Measurements from ENCODE around the gene LRRC43.

LRRC43 gene

GRCh38 chr12:122228092-122228491, 45.2 kb downstream of the LRRC43 start:
- DNase-seq = no peak

GRCh38 chr12:122230798-122231197, 47.9 kb downstream of the LRRC43 start:
- DNase-seq = no peak

- DNase-seq = no peak
These were observed 49.8 kb downstream of the LRRC43 start for GRCh38 chr12:122232691-122233090.

GRCh38 chr12:122235741-122236140, 52.8 kb downstream of the LRRC43 start:
- DNase-seq = no peak

- no peak for DNase-seq
These were observed 55.9 kb downstream of the LRRC43 start for GRCh38 chr12:122238861-122239260.

- no peak for DNase-seq
These were observed 61.0 kb downstream of the LRRC43 start for GRCh38 chr12:122243965-122244364.

- DNase-seq = no peak
These were observed 61.8 kb downstream of the LRRC43 start for GRCh38 chr12:122244565-122245371.

- no peak for DNase-seq
These were observed 62.6 kb downstream of the LRRC43 start for GRCh38 chr12:122245553-122245952.

- DNase-seq = no peak
These were observed 67.1 kb downstream of the LRRC43 start for GRCh38 chr12:122250047-122250446.

- DNase-seq = no peak
These were observed 67.6 kb downstream of the LRRC43 start for GRCh38 chr12:122250536-122250935.

Data from left hindlimb (tissue), 1 donor.